ENCODE results near the gene CAMK1G. TPM values are rescaled to one million over a fixed set of nuclear protein-coding genes. Genes with fewer than 3 reads are reported as not detected.
A peak's percentile ranks its signal among the peaks of the same experiment; 100 is the strongest.

The CAMK1G gene
- total RNA-seq, 1 donor from 2014 or later = not detected

DNA sequence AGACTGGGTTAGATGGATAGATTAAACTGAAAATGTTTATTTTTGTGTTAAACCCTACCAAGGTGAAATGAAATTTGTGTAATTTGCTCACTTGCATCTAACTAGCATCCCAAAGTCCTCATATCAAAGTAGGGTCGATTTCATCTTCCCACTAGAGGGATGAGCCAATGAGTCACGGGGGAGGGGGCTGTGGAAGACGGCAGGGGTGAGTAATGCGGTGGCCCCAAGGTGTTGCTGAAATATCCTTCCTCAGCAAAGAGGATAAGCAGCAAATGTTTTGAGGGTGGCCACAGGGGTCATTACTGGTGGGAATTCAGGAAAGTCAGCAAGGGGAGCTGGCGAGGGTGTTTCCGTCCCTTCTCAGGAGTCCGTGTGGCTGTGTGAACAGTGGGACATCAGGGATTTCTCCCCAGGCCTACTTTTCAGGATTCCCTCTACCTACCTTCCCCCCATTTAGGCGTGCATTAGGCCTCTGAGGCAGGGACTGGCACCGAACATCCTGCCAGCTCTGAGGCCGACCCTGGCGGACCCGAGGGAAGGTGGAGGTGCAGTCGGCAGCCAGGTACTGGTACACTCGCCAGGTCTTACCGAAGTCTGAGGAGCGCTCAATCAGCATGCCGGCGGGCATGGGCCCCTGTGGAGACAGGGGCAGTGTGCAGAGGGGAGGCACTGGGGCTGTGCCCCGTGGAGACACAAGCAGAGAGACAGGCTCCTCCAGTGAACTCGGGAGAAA is 50.7 kb downstream of the CAMK1G start:
- DNase-seq (ENCODE audit: low spot score) = no peak

DNA sequence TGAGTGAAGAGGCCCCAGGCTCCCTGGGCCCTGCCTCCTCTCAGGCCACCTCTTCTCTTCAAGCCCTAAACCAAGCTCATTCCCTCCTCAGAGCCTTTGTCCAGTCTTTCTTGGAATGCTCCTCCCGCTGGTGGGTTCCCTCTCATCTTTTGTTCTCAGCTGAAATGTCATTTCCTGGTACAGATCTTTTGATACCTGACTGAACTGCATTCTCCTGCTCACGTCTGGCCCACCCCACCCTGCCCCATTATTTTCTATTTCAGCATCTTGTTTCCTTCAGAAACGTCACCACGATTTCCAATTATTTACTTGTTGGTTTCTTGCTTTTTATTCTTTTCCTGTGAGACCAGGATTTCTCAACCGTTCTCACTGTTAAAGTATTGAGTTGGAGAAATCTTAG is 52.3 kb downstream of the CAMK1G start:
- no peak for DNase-seq (ENCODE audit: low spot score)

DNA sequence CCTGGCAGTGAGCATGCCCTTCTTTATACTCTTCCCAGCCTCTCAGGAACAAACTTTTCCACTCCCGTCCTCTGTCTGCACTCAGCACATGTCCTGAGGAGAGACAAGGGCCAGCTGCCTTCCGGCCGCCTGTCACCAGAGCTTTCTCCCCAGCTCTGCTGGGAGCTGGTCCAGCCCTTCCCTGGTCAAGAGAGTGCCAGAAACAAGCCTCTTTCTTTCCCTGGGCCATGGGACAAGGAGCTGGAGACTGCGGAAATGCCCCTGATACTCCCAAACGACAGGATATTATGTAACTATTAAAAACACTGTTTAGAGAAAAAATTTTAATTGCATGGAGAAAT is 58.3 kb downstream of the CAMK1G start:
- peak; percentile 88 for DNase-seq (ENCODE audit: low spot score)

DNA sequence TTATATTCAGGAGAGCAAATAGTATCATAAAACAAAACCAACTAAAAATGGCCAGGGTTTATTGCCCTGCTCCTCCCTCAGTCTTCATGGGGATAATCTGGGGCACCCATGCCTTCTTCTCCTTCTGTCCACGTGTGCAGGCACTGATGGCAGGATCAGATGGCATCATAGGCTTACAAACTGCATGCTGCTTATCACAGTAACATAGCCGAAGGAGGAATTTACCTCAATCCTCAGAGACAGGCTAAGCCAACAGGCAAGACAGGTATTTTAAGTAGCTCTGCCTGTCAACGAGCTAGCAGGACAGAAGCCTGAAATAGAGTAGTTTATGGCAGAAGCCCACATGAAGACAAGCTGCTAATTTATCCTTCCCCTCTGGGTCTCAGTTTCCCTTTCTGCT is 59.3 kb downstream of the CAMK1G start:
- no peak for DNase-seq (ENCODE audit: low spot score)

DNA sequence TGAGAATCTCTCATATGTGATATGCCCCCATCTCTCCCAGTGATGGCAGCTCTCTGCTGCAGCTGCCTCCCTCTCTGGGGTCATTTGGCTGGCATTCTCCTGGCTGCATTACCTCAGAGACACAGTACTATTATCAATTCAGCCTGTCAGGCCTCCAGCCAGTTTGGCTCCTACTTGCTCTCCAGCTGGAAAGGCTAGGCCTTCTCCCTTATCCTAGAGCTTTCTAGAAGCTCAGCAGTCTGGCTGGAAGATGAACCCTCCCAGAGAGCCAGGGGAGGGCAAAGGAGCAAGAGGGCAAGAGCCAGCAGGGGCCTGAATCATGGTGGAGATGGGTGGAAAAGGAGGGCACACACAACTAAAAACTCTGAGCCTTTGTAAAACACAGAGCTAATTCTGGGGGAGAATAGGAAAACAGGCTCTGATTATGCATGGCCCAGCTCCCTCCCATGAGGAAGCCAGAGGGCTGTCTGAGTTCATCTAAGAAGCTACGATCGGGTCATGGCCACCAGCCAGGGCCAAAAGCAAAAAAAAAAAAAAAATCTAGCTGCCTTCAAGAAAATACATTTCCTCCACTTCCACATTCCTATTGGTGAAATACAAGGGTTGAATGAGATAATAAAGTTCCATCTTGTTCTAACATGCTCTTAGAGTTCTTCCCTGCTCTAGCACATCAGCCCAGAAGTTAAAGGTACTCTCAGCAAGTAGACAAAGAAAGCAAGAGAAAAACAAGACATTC is 59.9 kb downstream of the CAMK1G start:
- no peak for DNase-seq (ENCODE audit: low spot score)

DNA sequence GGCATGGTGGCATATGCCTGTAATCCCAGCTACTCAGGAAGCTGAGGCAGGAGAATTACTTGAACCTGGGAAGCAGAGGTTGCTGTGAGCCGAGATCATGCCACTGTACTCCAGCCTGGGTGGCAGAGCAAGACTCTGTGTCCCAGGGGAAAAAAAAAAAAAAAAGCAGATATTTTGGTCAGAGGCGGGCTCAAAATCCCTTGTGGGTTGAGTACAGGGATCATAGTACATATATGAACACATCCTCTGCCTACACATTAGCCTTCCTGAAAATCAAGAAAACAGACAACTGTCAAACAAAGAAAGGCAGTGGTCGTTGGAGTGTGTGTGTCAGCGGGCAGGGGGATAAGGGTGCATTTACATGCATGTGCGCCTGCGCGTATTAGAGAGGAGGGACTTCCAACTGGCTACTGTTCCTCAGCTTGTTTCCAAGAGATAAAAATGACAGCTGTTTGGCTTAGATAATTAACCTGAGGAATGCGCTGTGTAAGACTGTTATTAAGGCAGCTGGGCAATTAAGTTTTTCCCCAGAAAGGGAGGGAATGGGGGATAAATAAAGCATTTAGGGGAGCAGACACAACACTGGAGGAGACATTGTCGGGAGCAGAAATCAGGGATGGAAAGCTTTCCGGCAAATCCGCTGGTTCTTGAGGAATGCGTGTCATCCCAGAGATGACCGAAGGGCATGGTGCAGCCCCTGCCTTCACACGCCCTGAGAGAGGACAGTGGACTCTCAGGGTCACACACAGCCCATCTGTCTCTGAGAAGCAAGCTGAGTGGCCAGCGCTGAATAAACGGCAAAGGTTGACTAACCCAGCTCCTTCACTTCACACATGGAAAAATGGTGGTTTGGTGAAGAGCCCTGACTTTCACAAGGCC is 62.3 kb downstream of the CAMK1G start:
- DNase-seq (ENCODE audit: low spot score) = no peak

DNA sequence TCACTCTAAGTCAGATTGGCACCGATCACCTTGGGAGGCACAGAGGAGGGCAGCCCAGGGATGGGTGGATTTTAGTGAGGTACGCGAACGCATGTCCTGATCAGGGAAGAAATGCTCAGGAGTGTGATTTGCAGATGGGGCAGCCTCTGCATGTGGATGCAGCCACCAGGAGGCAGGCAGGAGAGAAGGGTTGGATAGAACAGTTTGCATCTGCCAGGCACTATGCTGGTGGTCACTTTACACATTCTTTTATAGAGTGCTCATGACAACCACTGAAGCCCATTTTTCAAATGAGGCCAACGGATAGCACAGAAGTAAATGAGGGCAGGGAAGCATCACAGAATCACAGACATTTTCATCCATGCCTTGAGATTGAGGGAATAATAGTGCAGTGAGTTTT is 63.0 kb downstream of the CAMK1G start:
- no peak for DNase-seq (ENCODE audit: low spot score)

DNA sequence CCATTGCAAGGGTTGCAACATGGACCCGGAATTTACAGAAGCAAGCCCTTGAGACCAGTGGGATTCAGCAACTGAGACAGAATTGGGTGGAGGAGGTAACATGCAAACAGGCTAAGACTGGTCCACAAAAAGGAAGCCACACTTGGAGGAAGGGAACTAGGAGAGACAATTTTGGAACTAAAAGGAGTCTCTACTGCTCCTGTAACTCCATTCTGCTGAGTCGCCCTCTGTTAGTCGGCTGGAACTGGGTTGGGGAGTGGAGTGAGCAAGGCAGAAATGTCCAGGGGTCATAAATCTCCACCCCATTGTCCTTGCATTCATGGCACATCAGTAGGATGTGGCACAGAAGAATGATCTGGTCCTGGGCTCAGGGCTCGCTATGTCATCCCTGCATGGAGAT is 63.6 kb downstream of the CAMK1G start:
- DNase-seq (ENCODE audit: low spot score) = no peak

DNA sequence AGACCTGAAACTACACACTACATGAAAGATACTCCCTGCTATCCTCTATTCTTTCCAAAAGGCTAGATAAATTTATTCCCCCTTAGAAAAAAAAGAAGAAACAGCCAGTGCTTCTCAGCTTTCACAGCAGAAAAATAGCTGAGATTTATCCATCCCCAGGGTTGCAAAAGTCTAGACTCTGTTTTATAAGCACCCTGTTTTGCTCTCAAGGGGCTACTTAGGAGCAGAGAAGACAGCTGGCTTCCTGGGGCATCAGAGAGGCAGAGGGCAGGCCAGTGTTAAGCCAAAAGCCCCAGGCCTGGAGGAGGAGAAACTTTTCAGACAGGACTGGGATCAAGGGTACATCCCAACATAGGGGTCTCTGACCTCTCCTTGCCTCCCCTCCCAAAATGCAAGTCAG is 64.8 kb downstream of the CAMK1G start:
- DNase-seq (ENCODE audit: low spot score) = no peak

DNA sequence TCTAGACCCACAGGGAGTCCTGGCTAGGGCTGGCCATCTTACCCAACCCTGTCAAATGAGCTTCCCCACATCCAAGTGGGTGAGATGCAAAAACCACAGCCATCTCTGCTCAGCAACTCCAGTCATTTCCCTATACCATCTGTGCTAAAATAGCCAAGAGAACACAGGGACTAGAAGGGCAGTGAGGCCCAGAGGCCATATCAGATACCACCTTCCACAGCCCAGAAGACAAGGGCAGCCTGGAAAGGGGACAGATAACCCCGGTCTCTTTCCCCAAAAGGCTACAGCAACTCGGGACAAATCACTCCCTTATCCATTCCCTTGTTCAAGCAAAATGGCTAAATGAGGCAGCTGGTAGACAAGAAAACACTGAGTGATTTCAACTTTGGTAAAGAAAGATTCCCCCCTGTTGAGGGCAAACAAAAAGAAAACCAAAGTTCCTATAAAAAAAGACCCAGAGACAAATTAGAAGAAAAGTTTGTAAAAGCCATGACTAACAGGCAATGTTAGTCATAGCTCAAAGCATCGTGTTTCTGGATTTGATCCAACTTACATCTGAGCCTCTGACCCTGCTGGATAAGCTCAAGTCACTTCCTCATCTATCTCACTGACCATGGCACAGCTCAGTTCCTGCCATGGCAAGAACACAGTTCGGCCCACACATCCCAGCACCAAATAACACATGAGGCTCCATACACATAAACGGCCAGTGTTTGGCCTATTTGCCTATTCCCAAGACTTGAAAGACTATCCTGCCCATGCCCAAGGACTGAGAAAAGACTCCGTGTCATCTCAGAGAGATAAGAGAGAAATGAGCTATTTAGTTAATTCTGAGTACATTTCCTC is 65.6 kb downstream of the CAMK1G start:
- DNase-seq (ENCODE audit: low spot score) = no peak

DNA sequence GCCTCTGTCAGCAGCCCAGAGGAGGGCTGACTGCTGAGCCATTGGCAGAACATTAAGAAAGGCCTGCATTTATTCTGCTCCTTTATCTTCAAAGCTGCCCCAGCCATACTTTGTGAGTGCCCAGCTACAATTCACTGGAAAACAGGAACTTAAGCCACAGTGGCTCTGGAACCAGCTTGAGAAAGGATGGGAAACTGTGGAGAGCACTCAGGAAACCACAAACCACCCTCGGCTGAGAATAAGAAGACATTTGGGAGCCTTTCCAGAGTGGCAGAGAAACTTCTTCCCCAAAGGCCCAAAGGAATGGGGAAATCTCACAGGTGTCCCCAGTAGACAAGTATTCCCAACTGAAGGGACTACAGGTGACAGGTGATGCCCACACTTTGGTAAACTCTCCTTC is 66.9 kb downstream of the CAMK1G start:
- no peak for DNase-seq (ENCODE audit: low spot score)

DNA sequence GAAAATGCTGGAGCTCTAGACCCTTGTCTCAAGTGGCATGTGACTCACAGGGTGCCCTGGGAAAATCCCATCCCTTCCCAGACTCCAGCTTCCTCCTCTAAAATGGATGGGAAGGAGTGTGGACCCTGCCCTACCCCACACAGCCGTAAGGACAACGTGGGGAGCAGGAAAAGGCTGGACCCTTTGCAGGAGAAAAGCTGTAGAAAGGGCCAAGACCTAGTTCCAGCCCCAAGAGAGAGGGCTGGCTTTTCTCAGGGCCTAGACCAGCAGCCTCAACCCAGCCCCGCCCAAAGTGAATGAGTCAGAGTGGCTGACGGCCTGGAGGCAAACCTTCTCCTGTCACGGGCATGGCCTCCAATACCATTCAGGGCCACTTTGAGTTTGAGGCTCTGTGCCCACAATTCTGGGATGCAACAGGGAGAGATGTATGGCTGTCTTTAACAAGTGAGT is 67.6 kb downstream of the CAMK1G start:
- DNase-seq (ENCODE audit: low spot score) = no peak

DNA sequence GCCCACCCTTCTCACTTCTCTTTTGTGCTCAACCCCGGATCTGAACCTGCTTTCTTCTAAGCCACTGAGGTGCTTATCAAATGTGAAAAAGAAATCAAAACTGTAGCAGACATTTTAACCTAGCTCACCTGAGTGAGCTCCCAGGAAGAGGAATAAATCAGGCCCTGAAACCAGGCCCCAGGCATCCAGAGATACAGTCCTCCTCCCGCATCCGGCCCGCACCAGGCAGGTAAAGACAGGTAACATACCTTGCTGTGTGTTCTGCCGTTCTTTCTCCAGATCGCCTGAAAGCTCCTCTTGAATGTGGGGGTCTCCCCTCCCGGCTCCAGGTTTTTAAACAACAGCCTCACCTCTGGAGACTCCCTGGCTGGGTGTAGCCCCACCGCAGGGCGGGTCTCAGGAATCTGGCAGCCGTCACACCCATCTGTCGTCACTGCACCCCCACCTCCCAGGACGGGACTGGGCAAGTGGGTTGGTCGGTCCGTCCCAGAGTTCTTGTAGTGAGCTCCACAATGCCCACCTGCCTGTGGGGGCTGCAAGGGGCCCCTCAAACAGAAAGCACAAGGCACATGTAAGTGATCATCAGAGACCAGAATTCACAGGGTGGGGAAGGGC is 68.7 kb downstream of the CAMK1G start, which contains the start of gene LAMB3:
TSS of gene LAMB3 (minus strand) at position 305 of the 615 bp plus-strand sequence. CDS start 1,481 bp downstream, outside the sequence.
- no peak for DNase-seq (ENCODE audit: low spot score)

DNA sequence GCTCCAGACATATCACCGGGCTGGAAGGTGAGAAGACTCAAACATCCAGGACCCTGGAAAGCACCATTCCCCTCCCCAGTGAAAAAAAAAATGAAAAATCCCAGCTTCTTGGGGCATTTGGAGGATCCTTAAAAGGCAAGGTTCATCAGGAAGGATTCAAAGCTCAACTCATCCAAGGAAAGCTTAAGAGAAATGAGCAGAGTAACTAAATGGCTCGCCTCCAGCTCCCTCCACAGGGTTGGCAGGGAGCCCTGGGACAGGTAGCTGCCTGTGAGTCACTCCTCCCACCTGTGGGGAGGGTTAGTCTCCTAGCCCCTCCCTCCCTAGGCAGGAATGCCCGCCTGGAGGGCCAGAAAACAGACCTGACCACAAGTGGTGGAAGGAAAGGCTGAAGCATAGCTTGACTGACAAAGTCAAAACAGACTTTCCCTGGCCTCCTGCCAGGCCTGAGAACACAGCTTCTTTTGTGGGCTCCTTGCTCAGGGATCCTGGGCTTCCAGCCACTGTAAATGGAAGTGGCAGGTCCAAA is 69.4 kb downstream of the CAMK1G start:
- DNase-seq (ENCODE audit: low spot score) = no peak

DNA sequence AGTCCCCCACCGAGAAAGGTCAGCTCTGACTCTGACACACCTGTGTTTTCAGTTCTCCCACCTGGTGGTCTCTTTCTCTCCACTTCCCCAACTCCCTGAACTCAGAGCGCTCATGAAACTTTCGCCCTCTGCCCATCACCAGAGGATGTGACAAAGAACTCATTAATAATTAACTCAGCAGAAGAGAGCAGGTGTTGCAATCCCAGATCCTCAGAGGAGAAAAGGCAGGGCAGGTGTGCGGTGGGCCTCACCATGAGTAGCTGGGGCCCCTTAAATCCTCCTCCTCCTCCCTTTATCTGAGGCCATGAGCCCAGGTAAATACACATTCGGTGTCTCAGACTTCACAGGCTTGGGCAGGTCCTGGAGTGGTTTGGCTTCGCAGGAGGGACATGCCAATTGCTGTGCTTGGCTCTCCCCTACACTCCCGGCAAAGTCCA is 70.4 kb downstream of the CAMK1G start:
- no peak for DNase-seq (ENCODE audit: low spot score)

DNA sequence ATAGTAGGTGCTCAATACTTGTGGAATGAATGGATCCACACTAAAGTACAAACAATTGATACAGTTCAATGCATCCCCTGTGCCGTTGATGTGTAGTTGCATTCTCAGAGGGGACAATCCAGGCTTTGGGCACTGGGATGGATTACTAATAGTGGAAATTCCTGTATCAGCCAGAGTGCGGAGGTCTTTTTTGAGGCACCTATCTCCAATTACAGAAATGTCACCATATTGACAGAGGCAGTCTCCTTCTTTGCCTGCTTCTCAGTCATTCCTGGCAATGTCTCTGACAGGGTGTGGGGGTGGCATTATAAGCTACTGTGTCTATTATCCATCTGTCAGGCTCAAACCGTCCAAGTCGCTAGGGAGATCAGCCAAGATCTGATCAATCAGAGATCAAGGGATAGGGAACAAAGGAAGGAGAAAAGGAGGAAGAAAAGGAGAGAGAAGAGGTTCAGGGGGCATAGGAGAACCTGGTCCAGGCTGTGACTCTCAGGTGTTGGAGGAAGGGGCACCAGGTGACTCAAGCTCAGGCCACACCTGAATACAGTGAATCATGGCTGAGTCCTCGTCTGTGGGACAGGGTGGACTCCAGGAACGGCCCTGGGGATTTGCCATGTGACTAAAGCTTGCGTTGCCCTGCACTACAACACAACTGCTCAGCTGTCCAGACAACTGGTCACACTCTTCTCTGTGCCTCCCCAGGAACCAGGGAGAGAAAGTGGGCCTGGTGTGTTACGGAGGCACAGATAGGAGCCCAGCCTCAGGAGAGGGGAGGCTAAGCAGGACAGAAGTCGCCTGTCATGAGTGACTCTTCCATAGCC is 72.1 kb downstream of the CAMK1G start:
- DNase-seq (ENCODE audit: low spot score) = no peak

DNA sequence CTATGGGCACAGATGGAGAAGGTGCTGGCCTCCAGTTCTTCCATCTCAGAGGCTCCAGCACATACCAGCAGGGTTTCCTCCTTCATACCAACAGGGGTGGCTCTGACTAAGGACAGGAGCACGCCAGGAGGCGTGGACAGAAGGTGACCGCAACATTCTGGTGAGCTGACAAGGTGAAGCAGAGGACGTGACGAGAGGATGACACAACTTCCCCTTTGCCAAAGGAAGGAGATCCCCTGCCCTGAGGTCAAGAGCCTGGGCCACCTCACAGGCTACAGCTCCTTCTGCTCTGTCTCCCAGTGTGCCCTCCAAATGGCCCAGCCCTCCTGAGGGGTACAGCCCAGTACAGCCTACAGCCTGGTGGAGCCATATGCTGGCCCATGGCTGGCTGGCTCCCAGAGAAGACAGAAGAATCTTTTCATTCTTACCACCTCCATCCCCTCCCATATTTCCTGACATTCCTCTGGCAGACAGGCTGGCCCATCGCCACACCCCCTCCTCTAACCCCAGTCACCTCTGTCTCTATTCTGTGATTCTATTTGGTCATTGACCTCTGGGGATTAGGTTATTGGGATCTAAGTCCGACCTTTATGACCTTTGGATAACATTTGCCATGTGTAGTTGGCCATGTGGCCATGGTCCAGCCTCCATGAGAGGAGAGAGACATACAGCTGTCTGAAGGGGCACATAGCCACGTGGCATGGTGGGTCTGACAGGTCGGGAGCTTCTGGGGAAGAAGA is 73.8 kb downstream of the CAMK1G start:
- no peak for DNase-seq (ENCODE audit: low spot score)

DNA sequence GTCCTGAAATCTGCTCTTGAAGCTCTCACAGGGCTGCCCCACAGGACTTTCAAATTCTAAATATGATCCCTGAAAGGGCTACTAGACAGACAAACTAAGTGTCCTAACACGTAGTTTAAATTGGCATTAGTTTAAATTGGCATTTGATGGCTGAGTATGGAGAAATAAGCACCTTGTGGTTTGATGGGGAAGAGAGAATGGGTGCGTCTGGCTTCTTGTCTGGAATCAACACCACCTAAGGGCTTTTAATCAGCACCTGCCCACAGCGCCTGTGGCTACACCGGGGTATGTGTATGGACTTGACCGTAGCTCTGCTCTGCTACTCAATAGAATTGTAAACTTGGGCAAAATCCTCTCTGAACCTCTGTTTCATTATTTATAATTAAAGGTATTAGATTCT is 74.4 kb downstream of the CAMK1G start:
- no peak for DNase-seq (ENCODE audit: low spot score)

DNA sequence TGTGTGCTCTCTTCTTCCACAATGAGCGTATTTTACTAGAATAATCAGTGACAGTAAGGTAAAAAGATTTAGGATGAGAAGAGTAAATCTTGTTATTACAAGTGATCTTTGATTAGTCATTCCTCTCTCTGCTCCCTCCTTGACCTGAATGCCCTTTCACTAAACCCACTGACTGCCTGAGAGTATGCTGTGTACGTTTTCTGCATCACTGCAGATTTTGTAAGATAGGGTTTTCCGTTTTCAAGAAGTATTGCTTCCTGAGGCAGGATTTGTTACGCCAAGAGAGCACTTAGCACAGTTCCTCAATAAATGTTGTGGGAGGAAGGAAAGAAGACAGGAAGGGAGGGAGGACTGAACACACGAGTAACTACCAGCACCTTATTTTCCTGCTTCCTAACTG is 76.4 kb downstream of the CAMK1G start:
- DNase-seq (ENCODE audit: low spot score) = no peak
